Upper lobe of left lung (tissue), 6 donors: ENCODE results near the gene METTL13. TPM values are rescaled to one million over a fixed set of nuclear protein-coding genes. Genes with fewer than 3 reads are reported as not detected.

Experiments
- ATAC-seq, 2 donors: fragments of 200-7000 bp; cut with Tn5 transposase; one replicate each; pipeline ENCODE4 v1.9.1; 2022; ENCODE audit warnings: mild to moderate bottlenecking in 2 of 2, moderate library complexity in 2 of 2; ENCODE audit not compliant: low FRiP score in 2 of 2
- DNase-seq, 2 donors: peaks; one replicate each; pipeline ENCODE4 v3.0.0-alpha.2; 2019 to 2020
- H3K27ac ChIP-seq, 4 donors: fragments of 200-600 bp; sonication (generic); one replicate each; pipeline ENCODE4 v1.5.1; 2016 to 2019
- H3K27me3 ChIP-seq, 4 donors: fragments of 200-600 bp; sonication (generic); one replicate each; pipeline ENCODE4 v1.5.1; 2017 to 2019
- H3K36me3 ChIP-seq, 4 donors: fragments of 200-600 bp; sonication (generic); one replicate each; pipeline ENCODE4 v1.5.1; 2016 to 2019
- H3K4me1 ChIP-seq, 4 donors: fragments of 200-600 bp; sonication (generic); one replicate each; pipeline ENCODE4 v1.5.1; 2018 to 2019
- H3K4me3 ChIP-seq, 4 donors: fragments of 200-600 bp; sonication (generic); one replicate each; pipeline ENCODE4 v1.5.1; 2017 to 2019; ENCODE audit warnings: mild to moderate bottlenecking in 2 of 4, moderate library complexity in 1 of 4
- H3K9me3 ChIP-seq, 4 donors: fragments of 200-600 bp; sonication (generic); one replicate each; pipeline ENCODE4 v1.5.1; 2018 to 2019
- CTCF ChIP-seq, 6 experiments: fragments of 450-650 bp in 4 of 6; fragments of 200-600 bp in 2 of 6; sonication (generic) in 2 of 6; IDR thresholded peaks; one replicate each; pipeline ENCODE4 v1.5.1; 2016 to 2019; ENCODE audit warnings: antibody characterized with exemption in 6 of 6
- EP300 ChIP-seq, 4 donors: sonication (generic); formaldehyde crosslinking; IDR thresholded peaks; one replicate each; pipeline ENCODE4 v1.5.1; 2017; ENCODE audit warnings: antibody characterized with exemption in 4 of 4, control low read depth in 2 of 4
- POLR2A ChIP-seq, 4 donors: fragments of 450-650 bp; IDR thresholded peaks; one replicate each; pipeline ENCODE4 v1.5.1; 2016 to 2017; ENCODE audit warnings: antibody characterized with exemption in 4 of 4, mild to moderate bottlenecking in 2 of 4
- POLR2AphosphoS5 ChIP-seq, 2 donors: sonication (generic); formaldehyde crosslinking; IDR thresholded peaks; one replicate each; pipeline ENCODE4 v1.5.1; 2017; ENCODE audit warnings: antibody characterized with exemption in 2 of 2
- WGBS, 2 donors: methylation state at CpG; one replicate each; pipeline ENCODE4 v1.1.5; 2017 to 2018; 5-methylcytosine and 5-hydroxymethylcytosine counted together
- total RNA-seq, 6 donors: library from RNA; depleted of rRNA in 4 of 6; stranded (reverse); fragments of >200 nt in 4 of 6; gene quantifications; one replicate each; pipeline versions ENCODE4 v1.1.0 to v1.2.1, GENCODE V29; 2016 to 2021
- donor health status: DM: no; HTN: no; CAD: no; lungs with moderate emphysema.
- donor health status: DM: no; HTN: yes; CAD: no; lungs with severe emphysema.

The METTL13 gene
- total RNA-seq, 6 donors from 2014 or later: 13.9 to 33.5 (median 27.6) TPM

- TF ChIP-seq POLR2A (IDR thresholded peaks at IDR 0.05) (peak in 1 of 4 donors; percentile 36), POLR2AphosphoS5 (IDR thresholded peaks at IDR 0.05) (no peak)
- Histone ChIP-seq H3K4me3 (peak overlapping the region in 3 of 4 donors; percentile 84 to 93 (median 88)), H3K36me3 (no peaks in the 10 kb centered on the region), H3K27me3 (no peaks in the 10 kb centered on the region), H3K4me1 (peaks cover 24 to 45% (median 35%) of the 10 kb centered on the region in 4 donors), H3K9me3 (no peaks in the 10 kb centered on the region), H3K27ac (peak overlapping the region; percentile 94 to 98 (median 96))
- ATAC-seq (peak; percentile 2 to 38), DNase-seq (no peak)
- WGBS, 2 donors: 20 to 23% methylated on average over 8 of the region's 8 CpGs
Observed at GRCh38 chr1:171743081-171743870, 38.2 kb upstream of the METTL13 start.

DNA sequence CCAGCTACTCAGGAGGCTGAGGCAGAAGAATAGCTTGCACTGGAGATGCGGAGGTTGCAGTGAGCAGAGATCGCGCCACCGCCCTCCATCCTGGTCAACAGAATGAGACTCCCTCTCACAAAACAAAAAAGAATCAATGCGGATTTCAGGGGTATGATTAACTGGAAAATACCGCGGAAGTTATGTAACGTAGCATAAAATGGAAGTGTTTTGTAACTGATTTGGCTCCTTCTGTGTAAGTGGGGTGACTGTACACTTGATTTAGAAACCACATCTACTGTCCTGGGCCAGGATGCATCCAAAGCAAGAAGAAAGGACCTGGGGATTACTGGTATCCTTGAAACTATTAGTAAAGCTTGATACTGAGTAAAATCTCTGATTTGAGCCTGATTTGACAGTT is 36.5 kb upstream of the METTL13 start:
- no peaks in the 10 kb centered on the region for H3K36me3 ChIP-seq
- no peaks in the 10 kb centered on the region for H3K27me3 ChIP-seq
- DNase-seq (no peak), ATAC-seq (no peak)
- TF ChIP-seq POLR2A (IDR thresholded peaks at IDR 0.05): no peak
- TF ChIP-seq POLR2AphosphoS5 (IDR thresholded peaks at IDR 0.05): no peak
- TF ChIP-seq CTCF (IDR thresholded peaks at IDR 0.05): no peak
- no peak for TF ChIP-seq EP300 (IDR thresholded peaks at IDR 0.05)
- WGBS, 2 donors: 92 to 94% methylated on average over 8 of the region's 8 CpGs
- peaks cover 20 to 32% (median 25%) of the 10 kb centered on the region in 4 donors for H3K4me1 ChIP-seq
- H3K27ac ChIP-seq: peak overlapping the region in 2 of 4 donors; percentile 97 to 98
- no peaks in the 10 kb centered on the region for H3K9me3 ChIP-seq
- H3K4me3 ChIP-seq: no peak overlapping the region

GRCh38 chr1:171748651-171749050 is 32.8 kb upstream of the METTL13 start:
- H3K27me3 ChIP-seq: no peaks in the 10 kb centered on the region
- no peak for ATAC-seq
- H3K36me3 ChIP-seq: no peaks in the 10 kb centered on the region
- H3K4me1 ChIP-seq: peaks cover 1 to 10% (median 8%) of the 10 kb centered on the region in 4 donors
- TF ChIP-seq CTCF (IDR thresholded peaks at IDR 0.05) (no peak), POLR2A (IDR thresholded peaks at IDR 0.05) (no peak)
- no peaks in the 10 kb centered on the region for H3K9me3 ChIP-seq
- WGBS, 2 donors: 80 to 89% methylated on average over 3 of the region's 3 CpGs
- no peak overlapping the region for H3K4me3 ChIP-seq
- no peak for DNase-seq
- H3K27ac ChIP-seq: no peak overlapping the region

DNA sequence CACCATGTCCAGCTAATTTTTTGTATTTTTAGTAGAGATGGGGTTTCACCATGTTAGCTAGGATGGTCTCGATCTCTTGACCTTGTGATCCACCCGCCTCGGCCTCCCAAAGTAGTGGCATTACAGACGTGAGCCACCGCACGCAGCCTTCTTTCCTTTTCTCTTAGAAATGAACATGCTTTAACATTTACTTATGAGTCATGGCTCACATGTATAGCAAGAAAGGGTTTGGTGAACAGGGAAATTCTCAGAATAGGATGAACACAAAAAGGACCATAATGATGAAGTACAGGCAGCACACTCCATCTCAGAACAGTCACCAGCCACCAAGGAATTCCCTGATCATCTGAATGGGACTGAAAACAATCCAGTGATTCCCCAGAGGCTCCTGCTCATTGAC is 30.2 kb upstream of the METTL13 start:
- ATAC-seq (no peak), DNase-seq (no peak)
- Histone ChIP-seq H3K36me3 (no peaks in the 10 kb centered on the region), H3K4me1 (peaks cover 0 to 6% (median 0%) of the 10 kb centered on the region in 4 donors), H3K27me3 (no peaks in the 10 kb centered on the region), H3K4me3 (no peak overlapping the region), H3K9me3 (no peaks in the 10 kb centered on the region), H3K27ac (no peak overlapping the region)
- TF ChIP-seq POLR2A (IDR thresholded peaks at IDR 0.05) (no peak), POLR2AphosphoS5 (IDR thresholded peaks at IDR 0.05) (no peak), EP300 (IDR thresholded peaks at IDR 0.05) (no peak), CTCF (IDR thresholded peaks at IDR 0.05) (no peak)
- 96 to 99% methylated on average over 6 of the region's 6 CpGs for WGBS, 2 donors

DNA sequence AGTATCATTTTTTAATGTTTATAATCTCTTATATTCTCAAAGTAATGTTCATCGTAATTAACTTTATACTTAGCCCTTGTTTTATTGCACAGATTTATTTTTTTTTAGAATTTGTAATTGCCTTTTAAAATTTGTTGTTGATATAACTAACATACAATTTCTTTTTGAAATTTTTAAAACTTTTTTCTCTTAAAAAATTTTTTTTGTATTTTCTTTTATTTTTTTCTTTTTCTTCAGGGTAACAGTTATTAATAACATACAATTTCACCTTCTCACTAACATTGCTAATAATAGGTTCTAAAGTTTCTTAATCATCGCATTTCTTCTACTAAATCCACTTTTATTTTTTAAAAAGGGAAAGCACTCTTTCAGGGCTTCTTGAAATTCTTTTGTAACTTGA is 28.3 kb upstream of the METTL13 start:
- Histone ChIP-seq H3K36me3 (no peaks in the 10 kb centered on the region), H3K27ac (no peak overlapping the region), H3K27me3 (no peaks in the 10 kb centered on the region), H3K9me3 (no peaks in the 10 kb centered on the region), H3K4me3 (no peak overlapping the region), H3K4me1 (peaks cover 0 to 6% (median 0%) of the 10 kb centered on the region in 4 donors)
- TF ChIP-seq POLR2AphosphoS5 (IDR thresholded peaks at IDR 0.05) (no peak), EP300 (IDR thresholded peaks at IDR 0.05) (no peak), POLR2A (IDR thresholded peaks at IDR 0.05) (no peak)
- ATAC-seq (no peak), DNase-seq (no peak)
- 95 to 98% methylated on average over 2 of the region's 2 CpGs for WGBS, 2 donors
